Measurements from ENCODE around the gene EIF4H.

DNA sequence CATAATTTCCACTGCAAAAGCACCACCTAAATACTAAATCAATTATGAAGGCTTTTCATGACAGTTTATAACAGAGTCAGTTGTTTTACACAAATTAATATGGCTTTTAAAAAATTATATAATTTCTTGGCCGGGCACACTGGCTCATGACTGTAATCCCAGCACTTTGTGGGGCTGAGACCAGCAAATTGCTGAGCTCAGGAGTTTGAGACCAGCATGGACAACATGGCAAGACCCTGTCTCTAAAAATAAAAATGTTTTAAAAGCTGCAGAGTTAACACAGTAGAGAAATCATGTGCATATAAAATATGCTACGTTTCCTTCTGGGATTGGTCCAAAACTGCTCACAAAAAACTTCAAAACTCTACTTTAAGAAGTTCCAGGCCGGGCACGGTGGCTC is 43.6 kb upstream of the EIF4H start:
- no peak for TF ChIP-seq L3MBTL2 (conservative IDR thresholded peaks at IDR 0.05)
- no peak for TF ChIP-seq ARNT (IDR thresholded peaks at IDR 0.05)
- TF ChIP-seq PKNOX1 (IDR thresholded peaks at IDR 0.05) = no peak
- no peak for TF ChIP-seq BHLHE40 (IDR thresholded peaks at IDR 0.05; ENCODE audit: borderline replicate concordance)
- TF ChIP-seq SP1 (IDR thresholded peaks at IDR 0.05) = no peak
- no peak for TF ChIP-seq TARDBP (IDR thresholded peaks at IDR 0.05)
- no peak for TF ChIP-seq NFRKB (IDR thresholded peaks at IDR 0.05)
- TF ChIP-seq SUZ12 (IDR thresholded peaks at IDR 0.05) = no peak
- TF ChIP-seq HDGF (IDR thresholded peaks at IDR 0.05; ENCODE audit: borderline replicate concordance) = no peak
- TF ChIP-seq FOXA1 (IDR thresholded peaks at IDR 0.05) = no peak
- no peak for TF ChIP-seq FOXM1 (IDR thresholded peaks at IDR 0.05; ENCODE audit: borderline replicate concordance)
